Activated CD4-positive, alpha-beta T cell treated with anti-CD3 and anti-CD28 coated beads, Interleukin-2, amount 50 U/mL, for 1 hour (primary cell): Measurements from ENCODE around the gene SLC43A2.

Experiments
- DNase-seq: peaks from one replicate; pipeline ENCODE4 v3.0.0-alpha.2; 2020

The SLC43A2 gene

GRCh38 chr17:1621273-1621954 is 7.2 kb downstream of the SLC43A2 start:
- DNase-seq = no peak

GRCh38 chr17:1620486-1620885 is 8.1 kb downstream of the SLC43A2 start:
- no peak for DNase-seq

- no peak for DNase-seq
These were observed 10.9 kb downstream of the SLC43A2 start for GRCh38 chr17:1617620-1618174.

DNA sequence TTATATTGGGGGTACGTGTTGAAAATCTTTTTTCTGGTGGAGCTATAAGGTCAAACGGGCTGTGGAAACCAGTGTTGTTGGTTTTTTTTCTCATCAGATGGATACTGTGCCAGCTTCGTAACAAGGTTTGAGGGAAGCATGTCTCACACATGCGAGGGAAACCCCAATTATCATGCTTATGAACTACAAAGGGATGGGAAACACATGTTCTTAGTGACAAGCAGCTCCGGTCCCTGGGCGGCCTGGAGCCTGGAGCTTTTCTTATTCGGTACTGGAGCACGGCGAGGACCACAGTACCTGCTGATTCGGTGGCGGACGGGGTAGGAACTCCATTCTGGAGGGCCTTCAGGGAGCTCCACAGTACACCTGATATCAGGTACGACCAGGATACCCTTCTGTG is 12.5 kb downstream of the SLC43A2 start:
- DNase-seq = no peak

GRCh38 chr17:1612400-1612799 is 16.2 kb downstream of the SLC43A2 start:
- no peak for DNase-seq

DNA sequence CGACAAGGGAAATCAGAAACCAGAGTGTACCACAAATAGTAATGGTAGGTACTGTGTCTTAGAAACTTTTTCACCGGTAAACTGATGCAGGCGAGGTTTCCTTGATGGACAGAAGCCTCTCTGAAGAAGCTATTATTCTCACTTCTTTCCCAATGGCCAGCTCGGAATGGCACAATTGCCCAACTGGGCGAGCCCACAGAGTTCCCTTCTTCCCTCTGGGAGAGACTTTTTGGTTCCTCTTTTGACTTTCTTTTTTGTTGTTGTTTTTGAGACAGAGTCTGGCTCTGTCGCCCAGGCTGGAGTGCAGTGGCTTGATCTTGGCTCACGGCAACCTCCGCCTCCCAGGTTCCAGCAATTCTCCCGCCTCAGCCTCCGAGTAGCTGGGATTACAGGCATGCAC is 16.9 kb downstream of the SLC43A2 start:
- no peak for DNase-seq

GRCh38 chr17:1608676-1609075 is 20.0 kb downstream of the SLC43A2 start:
- DNase-seq = no peak

DNA sequence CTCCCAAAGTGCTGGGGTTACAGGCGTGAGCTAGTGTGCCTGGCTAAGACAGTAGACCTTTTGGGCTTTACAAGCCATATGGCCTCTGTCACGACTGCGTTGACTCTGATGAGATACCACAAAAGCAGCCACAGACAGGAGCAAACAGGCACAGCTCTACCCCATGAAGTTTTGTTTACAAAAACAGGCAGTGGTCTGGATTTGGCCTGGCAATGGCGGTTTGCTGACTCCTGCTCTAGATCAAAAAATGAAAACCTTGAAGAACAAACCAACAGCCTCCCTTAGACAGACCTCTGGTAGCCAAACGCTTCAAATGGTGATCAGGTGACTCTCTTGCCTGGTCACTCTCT is 20.7 kb downstream of the SLC43A2 start:
- no peak for DNase-seq

DNA sequence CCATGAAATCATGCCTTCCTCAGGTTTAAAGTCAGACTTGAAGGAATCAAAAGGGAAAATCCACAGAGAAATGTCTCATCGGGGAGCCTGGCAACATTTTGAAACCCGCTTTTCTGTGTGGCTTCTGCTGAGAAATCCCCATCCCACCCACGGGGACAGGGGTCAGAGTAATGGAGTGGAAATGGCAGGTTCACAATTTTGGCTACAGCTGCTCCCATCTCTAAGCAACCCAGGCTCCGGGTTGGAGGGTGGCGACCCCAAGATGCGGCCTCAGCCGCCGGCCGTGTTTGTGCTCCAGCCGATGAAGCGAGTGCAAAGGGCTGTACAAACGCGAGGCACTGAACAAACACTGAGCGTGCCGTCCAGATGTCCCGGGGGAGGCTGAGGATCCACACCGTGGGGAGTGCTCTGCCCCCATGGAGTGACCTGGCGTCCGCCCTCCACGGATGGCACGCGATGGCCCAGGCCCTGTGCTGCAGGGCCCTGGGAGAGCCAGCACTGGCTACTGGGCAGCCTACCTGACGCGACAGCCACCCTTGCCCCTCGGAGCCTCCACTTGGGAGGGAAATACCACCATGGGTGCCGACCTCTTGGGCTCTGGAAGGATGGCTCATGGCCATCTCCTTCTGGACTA is 22.2 kb downstream of the SLC43A2 start:
- DNase-seq = no peak

- no peak for DNase-seq
These were observed 22.8 kb downstream of the SLC43A2 start for GRCh38 chr17:1605681-1606351.

DNA sequence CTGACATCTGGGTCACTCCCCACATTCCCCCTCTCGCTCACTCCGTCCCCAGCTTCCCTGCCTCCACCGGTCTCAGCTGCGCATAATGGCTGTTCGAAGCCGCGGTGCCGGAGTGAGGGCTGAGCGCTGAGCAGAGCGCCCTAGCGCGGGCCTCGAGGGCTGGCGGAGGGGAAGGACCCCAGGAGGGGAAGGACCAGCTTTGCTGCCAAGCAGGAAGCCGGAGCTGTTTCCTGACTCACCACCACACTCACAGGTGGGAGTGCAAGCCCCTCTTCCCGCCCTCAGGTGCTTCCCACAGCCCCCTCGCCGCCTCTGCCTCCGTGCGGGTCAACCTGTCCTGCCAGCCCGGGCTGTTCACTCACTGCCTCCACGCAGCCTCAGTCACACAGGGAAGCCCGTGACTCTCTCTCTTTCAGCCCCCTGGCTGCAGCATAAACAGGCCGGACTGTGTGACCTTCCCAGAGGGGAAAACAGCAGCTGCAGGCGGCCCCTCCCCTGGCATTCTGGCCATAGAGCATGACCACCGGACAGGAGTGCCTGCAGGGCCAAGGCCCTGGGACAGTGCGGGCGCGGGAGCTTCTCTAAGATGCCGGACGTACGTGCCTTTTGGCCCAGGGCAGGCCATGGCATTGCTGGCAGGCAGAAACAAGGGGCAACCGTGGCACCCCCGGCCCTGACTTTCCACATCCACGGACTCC is 23.7 kb downstream of the SLC43A2 start:
- no peak for DNase-seq

- no peak for DNase-seq
These were observed 27.1 kb downstream of the SLC43A2 start for GRCh38 chr17:1601571-1601970.

GRCh38 chr17:1598399-1599095 is 30.1 kb downstream of the SLC43A2 start:
- DNase-seq = no peak

- DNase-seq = no peak
These were observed 30.7 kb downstream of the SLC43A2 start for GRCh38 chr17:1597861-1598342.

DNA sequence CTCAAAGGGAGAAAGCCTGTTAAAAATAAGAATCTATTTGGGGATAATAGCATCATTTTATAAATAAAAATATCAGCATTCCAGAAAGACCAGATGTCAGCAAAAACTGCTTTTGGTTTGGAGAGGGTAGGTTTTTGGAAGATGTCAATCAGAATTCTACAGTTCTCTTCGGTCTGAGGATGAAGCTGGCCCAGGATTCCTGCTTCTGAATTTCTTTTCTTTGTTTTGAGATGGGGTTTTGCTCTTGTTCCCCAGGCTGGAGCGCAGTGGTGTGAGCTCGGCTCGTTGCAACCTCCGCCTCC is 35.1 kb downstream of the SLC43A2 start:
- no peak for DNase-seq

DNA sequence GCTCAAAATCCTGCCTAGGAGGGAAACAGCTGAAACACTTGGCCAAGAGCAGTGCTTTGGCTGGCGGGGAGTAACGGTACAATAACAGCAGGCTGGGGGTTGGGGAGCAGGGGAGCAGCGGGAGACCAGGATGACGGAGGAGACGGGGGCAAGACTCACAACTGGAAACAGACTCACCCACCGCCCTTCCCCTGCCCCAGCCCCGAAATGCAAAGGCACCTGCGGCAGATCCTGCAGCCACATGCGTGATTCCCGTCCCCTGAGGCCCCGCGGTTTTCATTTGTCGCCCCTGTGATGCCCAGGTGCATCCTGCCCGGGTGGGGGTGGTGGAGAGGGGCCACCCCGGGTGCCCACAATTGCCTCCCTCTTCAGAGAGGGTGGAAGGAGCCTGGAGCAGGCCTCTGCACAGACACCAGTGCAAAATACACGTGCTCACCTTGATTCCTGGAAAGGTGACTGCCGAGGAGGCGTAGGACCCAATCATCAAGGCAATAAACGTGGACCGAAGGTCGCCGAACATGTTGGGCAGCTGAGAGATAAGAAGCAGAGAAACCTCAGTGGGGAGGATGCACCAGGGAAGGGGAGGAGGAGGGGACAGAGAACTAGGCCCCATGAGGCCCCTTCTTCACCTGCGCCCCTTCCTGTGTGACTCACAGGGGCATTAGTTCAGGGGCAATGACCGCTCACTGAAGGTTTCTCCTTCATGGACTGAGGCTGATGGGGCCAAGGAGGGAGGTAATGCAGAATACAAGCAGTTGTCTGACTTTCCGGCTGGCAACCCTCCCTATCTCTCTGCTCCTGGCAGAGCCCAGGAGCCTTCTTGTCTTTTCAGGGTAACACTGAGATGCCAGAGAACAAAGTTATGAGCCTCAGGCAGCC is 35.6 kb downstream of the SLC43A2 start:
- no peak for DNase-seq

GRCh38 chr17:1591474-1592090 is 37.1 kb downstream of the SLC43A2 start:
- no peak for DNase-seq

DNA sequence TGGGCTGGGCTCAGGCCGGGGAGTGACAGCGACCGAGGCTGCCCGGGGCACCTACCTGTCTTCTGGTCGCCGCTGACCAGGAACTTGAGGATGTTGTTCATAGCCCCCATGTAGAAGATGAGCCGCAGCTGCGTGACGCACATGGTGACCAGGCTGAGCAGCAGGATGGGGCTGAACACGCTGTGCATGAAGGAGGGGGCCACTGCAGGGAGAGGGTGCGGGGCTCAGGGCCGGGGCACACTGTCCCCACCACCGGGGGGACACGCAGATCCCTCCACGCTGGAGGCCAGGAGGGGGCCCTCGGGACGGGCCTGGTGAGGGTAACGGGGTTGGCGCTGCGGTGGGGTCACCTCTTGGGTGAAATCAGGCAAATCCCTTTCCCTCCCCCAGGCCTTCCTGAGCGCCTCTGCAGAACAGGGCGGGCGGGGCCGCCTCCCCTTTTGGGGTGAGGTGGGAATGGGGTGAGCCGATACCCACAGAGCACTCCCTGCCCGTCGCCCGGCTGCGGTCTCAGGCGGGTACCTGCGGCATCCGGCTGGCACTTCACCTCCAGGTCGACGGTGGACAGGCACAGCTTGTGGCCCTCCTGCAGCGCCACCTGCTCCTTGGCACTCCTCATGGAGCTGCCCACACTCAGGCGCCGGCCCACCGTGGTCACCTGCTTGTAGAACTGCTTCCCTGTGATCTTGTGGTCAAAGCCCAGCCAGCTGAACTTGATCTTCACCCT is 37.7 kb downstream of the SLC43A2 start:
- no peak for DNase-seq

GRCh38 chr17:1590029-1590746 is 38.4 kb downstream of the SLC43A2 start:
- DNase-seq = no peak
